Muscle of arm (tissue), 12 donors: Measurements from ENCODE around the gene PIGK. TPM values are rescaled to one million over a fixed set of nuclear protein-coding genes. Genes with fewer than 3 reads are reported as not detected.

Experiments used
- DNase-seq: peaks from one replicate; pipeline ENCODE4 v3.0.0-alpha.2; 2013
- polyA plus RNA-seq, 12 donors: library from polyadenylated mRNA; unstranded; fragments of 120-200 nt; gene quantifications; one replicate each; pipeline ENCODE4 v1.2.1, GENCODE V29; 2013; ENCODE audit not compliant: insufficient read length in 12 of 12

Gene PIGK
- polyA plus RNA-seq, 12 donors = 13.2 to 37.2 (median 31.0) TPM; not detected in 1

GRCh38 chr1:77044133-77044849 lies 174.9 kb downstream of the PIGK start:
- no peak for DNase-seq

- no peak for DNase-seq
These were observed 178.4 kb downstream of the PIGK start for GRCh38 chr1:77040826-77041225.

- no peak for DNase-seq
These were observed 179.5 kb downstream of the PIGK start for GRCh38 chr1:77039739-77040138.

GRCh38 chr1:77039111-77039510 lies 180.1 kb downstream of the PIGK start:
- no peak for DNase-seq

Other genes with a start within 250 kb of the PIGK start
- gene AK5, start 62.6 kb upstream of the PIGK start, polyA plus RNA-seq = 10 to 100 TPM in 6 of 12 donors, 1 to 10 TPM in 5, not detected in 1; 6.1 to 14.5 (median 10.2) TPM